H1 (cell line): ENCODE measurements around the gene FGR. TPM values are rescaled to one million over a fixed set of nuclear protein-coding genes. Genes with fewer than 3 reads are reported as not detected.

Experiments
- CTCF ChIA-PET: fragments of 300-600 bp; sonication (Branson Sonifier 250); formaldehyde crosslinking; loops from one replicate; lab custom pipeline; 2021; ENCODE audit not compliant: partially characterized antibody; lab: Charles Lee
- POLR2A ChIA-PET: fragments of 300-600 bp; sonication (Branson Sonifier 250); formaldehyde crosslinking; loops from one replicate; lab custom pipeline; 2021; ENCODE audit warnings: inconsistent platforms; ENCODE audit not compliant: partially characterized antibody; lab: Charles Lee
- DNase-seq, 2 experiments: peaks; one replicate each; pipeline versions ENCODE4 v3.0.0 to v3.0.0-alpha.2; 2010 to 2022; ENCODE audit warnings: low spot score in 2 of 2, low read depth in 1 of 2, mixed read lengths in 1 of 2
- FAIRE-seq: peaks from 2 replicates; lab custom pipeline; 2011; peaks lifted over from hg19 to GRCh38; lab: Jason Lieb, UNC
- H2AFZ ChIP-seq: 2 replicates; pipeline ENCODE4 v1.8.1; 2012; ENCODE audit warnings: low read length, inconsistent platforms
- H2AK5ac ChIP-seq: 2 replicates; pipeline ENCODE4 v1.6.1; 2013; ENCODE audit warnings: low read depth, low read length
- H2BK120ac ChIP-seq: replicated peaks from 2 replicates; pipeline ENCODE3; 2013; ENCODE audit warnings: low read depth, low read length, inconsistent platforms
- H2BK12ac ChIP-seq: 2 replicates; pipeline ENCODE4 v1.6.1; 2013; ENCODE audit warnings: low read depth, low read length
- H2BK15ac ChIP-seq: 2 replicates; pipeline ENCODE4 v1.6.1; 2013; ENCODE audit warnings: low read length
- H2BK20ac ChIP-seq: 2 replicates; pipeline ENCODE4 v1.6.1; 2013; ENCODE audit warnings: low read length
- H2BK5ac ChIP-seq: 2 replicates; pipeline ENCODE4 v1.6.1; 2013; ENCODE audit warnings: low read depth, low read length
- H3K14ac ChIP-seq: 2 replicates; pipeline ENCODE4 v1.6.1; 2013; ENCODE audit warnings: inconsistent platforms; ENCODE audit not compliant: insufficient read length
- H3K18ac ChIP-seq: 2 replicates; pipeline ENCODE4 v1.6.1; 2013; ENCODE audit warnings: low read length; ENCODE audit errors: extremely low read depth
- H3K23ac ChIP-seq: 2 replicates; pipeline ENCODE4 v1.6.1; 2013; ENCODE audit warnings: inconsistent platforms; ENCODE audit not compliant: insufficient read length
- H3K23me2 ChIP-seq: 2 replicates; pipeline ENCODE4 v1.6.1; 2013; ENCODE audit warnings: low read depth, low read length
- H3K27ac ChIP-seq: 2 replicates; pipeline ENCODE4 v1.6.1; 2011; ENCODE audit warnings: low read depth, low read length, inconsistent platforms
- H3K27me3 ChIP-seq, 4 experiments: replicated peaks in 1 of 4; 1 replicate in 1 of 4; 2 replicates in 3 of 4; pipeline versions ENCODE4 v1.6.1 to v1.8.1; 2011 to 2013; ENCODE audit warnings: low read length in 3 of 4, mild to moderate bottlenecking in 3 of 4, inconsistent platforms in 2 of 4, mixed read lengths in 2 of 4, moderate library complexity in 1 of 4; ENCODE audit not compliant: control insufficient read depth in 3 of 4, insufficient read depth in 3 of 4; ENCODE audit errors: extremely low read depth in 1 of 4
- H3K36me3 ChIP-seq, 4 experiments: 2 replicates each; pipeline versions ENCODE4 v1.6.1 to v1.8.1; 2011 to 2013; ENCODE audit warnings: mild to moderate bottlenecking in 4 of 4, low read length in 3 of 4, moderate library complexity in 2 of 4, control low read depth in 1 of 4, inconsistent platforms in 1 of 4; ENCODE audit not compliant: insufficient read depth in 4 of 4, control insufficient read depth in 2 of 4
- H3K4ac ChIP-seq: replicated peaks from 2 replicates; pipeline ENCODE3; 2013; ENCODE audit warnings: low read length, low read depth, mixed read lengths, inconsistent platforms; ENCODE audit not compliant: insufficient read length
- H3K4me1 ChIP-seq, 4 experiments: replicated peaks in 1 of 4; 1 replicate in 1 of 4; 2 replicates in 3 of 4; pipeline versions ENCODE4 v1.6.1 to v1.8.1; 2011 to 2013; ENCODE audit warnings: low read length in 3 of 4, inconsistent platforms in 2 of 4, mixed read lengths in 1 of 4; ENCODE audit not compliant: insufficient read depth in 4 of 4, control insufficient read depth in 3 of 4
- H3K4me2 ChIP-seq, 2 experiments: 2 replicates each; pipeline versions ENCODE4 v1.6.1 to v1.8.1; 2011 to 2013; ENCODE audit warnings: low read depth in 2 of 2, low read length in 2 of 2, control low read depth in 1 of 2, inconsistent platforms in 1 of 2, mild to moderate bottlenecking in 1 of 2; ENCODE audit not compliant: insufficient read depth in 1 of 2
- H3K4me3 ChIP-seq, 4 experiments: fragments of 200-600, 300-600 bp in 1 of 4; sonication (generic), shearing (Covaris generic), sonication (Bioruptor Twin) in 1 of 4; 2 replicates each; pipeline versions ENCODE4 v1.5.1 to v1.8.1; 2011 to 2016; ENCODE audit warnings: low read length in 4 of 4, low read depth in 3 of 4, control low read depth in 2 of 4, inconsistent platforms in 2 of 4, mild to moderate bottlenecking in 2 of 4, mixed read lengths in 1 of 4, moderate library complexity in 1 of 4; ENCODE audit not compliant: insufficient read depth in 2 of 4; ENCODE audit errors: extremely low read depth in 1 of 4
- H3K56ac ChIP-seq: replicated peaks from 2 replicates; pipeline ENCODE3; 2013; ENCODE audit warnings: low read depth, mild to moderate bottlenecking, mixed read lengths, low read length, inconsistent platforms; ENCODE audit not compliant: insufficient read length
- H3K79me1 ChIP-seq: 2 replicates; pipeline ENCODE4 v1.6.1; 2013; ENCODE audit warnings: low read depth, low read length, control low read depth
- H3K79me2 ChIP-seq, 2 experiments: 2 replicates each; pipeline versions ENCODE4 v1.6.1 to v1.8.1; 2012 to 2013; ENCODE audit warnings: low read length in 2 of 2, mild to moderate bottlenecking in 2 of 2, inconsistent platforms in 1 of 2; ENCODE audit not compliant: insufficient read depth in 2 of 2, control insufficient read depth in 1 of 2
- H3K9ac ChIP-seq, 4 experiments: replicated peaks in 1 of 4; 1 replicate in 1 of 4; 2 replicates in 3 of 4; pipeline versions ENCODE4 v1.6.1 to v1.8.1; 2011 to 2013; ENCODE audit warnings: low read depth in 3 of 4, low read length in 3 of 4, control low read depth in 2 of 4, mild to moderate bottlenecking in 2 of 4, moderate library complexity in 2 of 4, inconsistent platforms in 1 of 4; ENCODE audit errors: extremely low read depth in 1 of 4
- H3K9me3 ChIP-seq, 2 experiments: 2 replicates each; pipeline versions ENCODE4 v1.6.1 to v1.8.1; 2012 to 2013; ENCODE audit warnings: mild to moderate bottlenecking in 2 of 2, moderate library complexity in 2 of 2, control low read depth in 1 of 2, inconsistent platforms in 1 of 2, low read depth in 1 of 2, low read length in 1 of 2, mixed read lengths in 1 of 2; ENCODE audit not compliant: insufficient read depth in 2 of 2
- H4K20me1 ChIP-seq, 2 experiments: replicated peaks in 1 of 2; 2 replicates each; pipeline versions ENCODE3 to v1.8.1; 2011 to 2013; ENCODE audit warnings: inconsistent platforms in 2 of 2, low read length in 2 of 2, mild to moderate bottlenecking in 1 of 2; ENCODE audit not compliant: insufficient read depth in 2 of 2, control insufficient read depth in 1 of 2
- H4K5ac ChIP-seq: 2 replicates; pipeline ENCODE4 v1.6.1; 2013; ENCODE audit warnings: low read length, low read depth, mixed read lengths, inconsistent platforms; ENCODE audit not compliant: insufficient read length
- H4K8ac ChIP-seq: 2 replicates; pipeline ENCODE4 v1.8.0; 2013; ENCODE audit warnings: mild to moderate bottlenecking, moderate library complexity, low read length, inconsistent platforms; ENCODE audit not compliant: insufficient read depth; ENCODE audit errors: extremely low read depth
- H4K91ac ChIP-seq: replicated peaks from 2 replicates; pipeline ENCODE3; 2013; ENCODE audit warnings: low read length, mixed read lengths, inconsistent platforms; ENCODE audit not compliant: insufficient read length
- CREB1 ChIP-seq: IDR thresholded peaks from 2 replicates; pipeline ENCODE4 v1.6.1; 2012; ENCODE audit warnings: inconsistent platforms
- GABPA ChIP-seq: IDR thresholded peaks from 2 replicates; pipeline ENCODE4 v1.6.1; 2011; ENCODE audit warnings: mild to moderate bottlenecking, low read length, moderate library complexity, borderline replicate concordance; ENCODE audit not compliant: insufficient read depth
- KDM4A ChIP-seq: IDR thresholded peaks from one replicate; pipeline ENCODE4 v1.7.1; 2012; ENCODE audit warnings: low read depth, mild to moderate bottlenecking, moderate library complexity, low read length, inconsistent platforms; ENCODE audit not compliant: severe bottlenecking
- RBBP5 ChIP-seq: IDR thresholded peaks from 2 replicates; pipeline ENCODE4 v1.7.1; 2012; ENCODE audit warnings: low read depth, mild to moderate bottlenecking, inconsistent platforms, low read length, moderate library complexity, borderline replicate concordance
- RNF2 ChIP-seq: fragments of 200-900, 300-1000 bp; sonication (generic); IDR thresholded peaks from 2 replicates; pipeline ENCODE4 v1.7.1; 2016; ENCODE audit warnings: borderline replicate concordance, low read depth, mild to moderate bottlenecking, antibody characterized with exemption, low read length; ENCODE audit not compliant: poor library complexity, severe bottlenecking; ENCODE audit errors: missing control alignments
- SIN3A ChIP-seq, 2 experiments: IDR thresholded peaks in 1 of 2; conservative IDR thresholded peaks in 1 of 2; 2 replicates each; pipeline ENCODE4 v1.6.1; 2011 to 2012; ENCODE audit warnings: low read length in 2 of 2, improper control_type of control experiment in 1 of 2, low read depth in 1 of 2, mild to moderate bottlenecking in 1 of 2
- SP1 ChIP-seq: IDR thresholded peaks from 2 replicates; pipeline ENCODE4 v1.6.1; 2011; ENCODE audit warnings: low read depth, low read length
- WGBS, 2 experiments: shearing (Covaris generic) in 1 of 2; methylation state at CpG; one replicate each; pipeline versions ENCODE4 v1.1.6 to v1.1.7; 2013 to 2015; ENCODE audit warnings: low lambda C conversion rate in 2 of 2, mixed read lengths in 2 of 2, inconsistent platforms in 1 of 2, low coverage in 1 of 2, missing lambda C conversion rate in 1 of 2; ENCODE audit not compliant: insufficient replicate concordance in 2 of 2, insufficient coverage in 1 of 2, insufficient read length in 1 of 2; ENCODE audit errors: extremely low coverage in 1 of 2, missing lambda C conversion rate in 1 of 2; 5-methylcytosine and 5-hydroxymethylcytosine counted together
- polyA plus RNA-seq, 7 experiments: library from polyadenylated mRNA; depleted of rRNA in 3 of 7; stranded (reverse) in 5 of 7; unstranded in 2 of 7; fragments of >200 nt in 5 of 7; fragments of 200-250 nt in 2 of 7; gene quantifications; 1 replicate in 5 of 7; 2 replicates in 1 of 7; 4 replicates in 1 of 7; pipeline versions ENCODE4 v1.2.1 to v1.2.3, GENCODE V29; 2011 to 2013; ENCODE audit warnings: missing spikeins in 2 of 7, mixed read lengths in 2 of 7
- total RNA-seq: library from RNA; stranded (reverse); fragmentation: NEBNext Ultra II Directional; extraction: Animal tissue kit (Norgen Biotek cat#: 25700); gene quantifications from 2 replicates; pipeline ENCODE4 v1.2.1, GENCODE V29; 2021

FGR gene
- total and polyA plus RNA-seq, 2 of the 8 experiments (the other 6 are each of a cell fraction or from before 2014, with no cell fraction given): 0.22 to 0.95 TPM

DNA sequence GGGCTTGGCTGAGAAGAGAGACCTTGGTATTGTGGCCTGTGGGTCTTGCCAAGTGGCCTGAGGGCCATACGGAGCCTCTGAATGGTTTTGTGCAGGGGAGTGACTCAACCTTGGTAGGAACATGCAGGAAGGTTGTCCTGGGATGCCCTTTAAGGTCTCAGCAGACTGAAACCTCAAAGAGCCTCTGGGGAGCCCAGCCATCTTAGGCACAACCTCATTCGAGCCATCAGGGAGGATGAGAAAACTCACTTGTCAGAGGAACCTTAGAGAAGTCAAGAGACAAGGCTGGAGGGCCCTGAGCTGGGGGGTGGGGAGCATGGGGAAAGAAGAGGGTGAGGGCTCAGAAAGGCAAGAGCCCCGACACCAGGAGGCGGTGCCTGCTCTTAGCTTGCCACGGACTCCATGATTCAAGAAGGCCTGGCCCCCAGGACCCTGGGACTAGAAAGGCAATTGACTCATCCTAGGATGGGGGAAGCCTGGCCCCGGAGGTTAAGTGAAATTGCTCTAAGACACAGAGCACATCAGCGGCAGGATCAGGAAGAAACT is 24.0 kb upstream of the FGR start:
- 50% methylated on average over 7 of the region's 7 CpGs; no CpG with 5 or more reads in 1 of the 2 experiments for WGBS, 2 experiments

More for the DNA sequence above, 24.0 kb upstream of the FGR start:
- no peaks in the 10 kb centered on the region for H3K79me1 ChIP-seq
- H2BK15ac ChIP-seq: peak overlapping the region; percentile 90; the same call in 1 of the 2 replicates
- no peak for FAIRE-seq
- H3K36me3 ChIP-seq: no peaks in the 10 kb centered on the region
- ChIA-PET POLR2A (interaction anchor here (1.3 to 2.0 kb wide), 2 partner anchors 44 to 55 kb away, joined by 4 to 5 read pairs; partner anchors contain the start of gene AHDC1), CTCF (interaction anchor here (0.6 to 1.8 kb wide), 9 partner anchors 11 to 524 kb away, joined by 3 to 12 read pairs (median 4); no protein-coding TSS in a partner anchor)
- H3K4me2 ChIP-seq: peak overlapping the region; percentile 82 to 90
- H3K9me3 ChIP-seq: no peaks in the 10 kb centered on the region
- no peaks in the 10 kb centered on the region for H3K79me2 ChIP-seq
- no peak overlapping the region for H2BK20ac ChIP-seq
- no peak overlapping the region for H3K4ac ChIP-seq
- H2BK120ac ChIP-seq: no peak overlapping the region
- peaks cover 6 to 28% (median 23%) of the 10 kb centered on the region in 4 experiments for H3K4me1 ChIP-seq
- H3K23ac ChIP-seq: no peak overlapping the region
- H4K91ac ChIP-seq: no peak overlapping the region
- H3K23me2 ChIP-seq: peaks cover 4% of the 10 kb centered on the region; the same call in 1 of the 2 replicates
- no peaks in the 10 kb centered on the region for H4K20me1 ChIP-seq
- no peak overlapping the region for H2BK5ac ChIP-seq
- H3K27me3 ChIP-seq: peaks cover 0 to 2% (median 0%) of the 10 kb centered on the region in 4 experiments; a peak in 2 of 7 replicates
- peak overlapping the region; percentile 43 to 62 (median 53); a peak in 7 of 8 replicates for H3K4me3 ChIP-seq
- H3K14ac ChIP-seq: no peak overlapping the region
- no peak for TF ChIP-seq RBBP5
- no peak for TF ChIP-seq GABPA
- no peak for TF ChIP-seq KDM4A
- TF ChIP-seq CREB1: no peak
- TF ChIP-seq RNF2: no peak
- TF ChIP-seq SIN3A (conservative IDR thresholded peaks at IDR 0.05 in 1 of 2, IDR thresholded peaks at IDR 0.05 in 1 of 2; ENCODE audit: low read depth in 1 of 2, low read length in 2 of 2): 0 out of 4 replicates have a peak, but pooled peaks of 1 of the 2 experiments have one; percentile 15
- no peak for TF ChIP-seq SP1
- no peak overlapping the region for H3K9ac ChIP-seq
- H2BK12ac ChIP-seq: peak overlapping the region; percentile 87; the same call in 1 of the 2 replicates
- H3K18ac ChIP-seq: peak overlapping the region; percentile 83
- DNase-seq: peak in 1 of 2 experiments; percentile 64
- H2AK5ac ChIP-seq: no peak overlapping the region
- no peak overlapping the region for H3K56ac ChIP-seq
- peak overlapping the region; percentile 9; the same call in 1 of the 2 replicates for H4K8ac ChIP-seq
- H2AFZ ChIP-seq: 0 out of 2 replicates have a peak overlapping the region, but pooled peaks have one; percentile 36
- no peak overlapping the region for H4K5ac ChIP-seq
- no peak overlapping the region for H3K27ac ChIP-seq
